ENCODE results near the gene S100Z.
"Not testable (repeated sequence)": the region's sequence is repeated elsewhere in the genome, so short reads cannot be mapped to it uniquely, and the experiment has no call there.

DNA sequence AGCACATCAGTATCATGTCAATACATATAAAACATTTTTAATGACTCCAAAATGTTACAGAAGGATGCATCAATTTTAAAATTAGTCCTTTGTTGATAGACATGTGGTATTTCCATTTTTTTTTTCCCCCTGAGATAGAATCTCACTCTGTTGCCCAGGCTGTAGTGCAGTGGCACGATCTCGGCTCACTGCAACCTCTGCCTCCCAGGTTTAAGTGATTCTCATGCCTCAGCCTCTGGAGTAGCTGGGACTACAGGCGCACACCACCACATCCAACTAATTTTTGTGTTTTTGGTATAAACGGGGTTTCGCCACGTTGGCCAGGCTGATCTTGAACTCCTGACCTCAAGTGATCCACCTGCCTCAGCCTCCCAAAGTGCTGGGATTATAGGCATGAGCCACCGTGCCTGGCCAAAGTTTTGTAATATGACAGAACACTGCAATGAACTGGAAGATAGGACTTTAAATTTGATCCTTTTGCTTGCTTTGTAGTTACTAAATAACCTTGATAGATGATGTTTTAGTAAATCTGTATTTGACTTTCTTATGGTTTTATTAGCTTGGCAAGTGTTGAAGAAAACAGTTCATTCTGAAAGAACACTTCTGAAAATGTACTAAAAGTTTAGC, 27.6 kb upstream of the S100Z start:
- TF ChIP-seq, protein P1, sequence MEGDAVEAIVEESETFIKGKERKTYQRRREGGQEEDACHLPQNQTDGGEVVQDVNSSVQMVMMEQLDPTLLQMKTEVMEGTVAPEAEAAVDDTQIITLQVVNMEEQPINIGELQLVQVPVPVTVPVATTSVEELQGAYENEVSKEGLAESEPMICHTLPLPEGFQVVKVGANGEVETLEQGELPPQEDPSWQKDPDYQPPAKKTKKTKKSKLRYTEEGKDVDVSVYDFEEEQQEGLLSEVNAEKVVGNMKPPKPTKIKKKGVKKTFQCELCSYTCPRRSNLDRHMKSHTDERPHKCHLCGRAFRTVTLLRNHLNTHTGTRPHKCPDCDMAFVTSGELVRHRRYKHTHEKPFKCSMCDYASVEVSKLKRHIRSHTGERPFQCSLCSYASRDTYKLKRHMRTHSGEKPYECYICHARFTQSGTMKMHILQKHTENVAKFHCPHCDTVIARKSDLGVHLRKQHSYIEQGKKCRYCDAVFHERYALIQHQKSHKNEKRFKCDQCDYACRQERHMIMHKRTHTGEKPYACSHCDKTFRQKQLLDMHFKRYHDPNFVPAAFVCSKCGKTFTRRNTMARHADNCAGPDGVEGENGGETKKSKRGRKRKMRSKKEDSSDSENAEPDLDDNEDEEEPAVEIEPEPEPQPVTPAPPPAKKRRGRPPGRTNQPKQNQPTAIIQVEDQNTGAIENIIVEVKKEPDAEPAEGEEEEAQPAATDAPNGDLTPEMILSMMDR (IDR thresholded peaks at IDR 0.05), result not testable (repeated sequence)
- TF ChIP-seq POLR2AphosphoS5, EP300 (IDR thresholded peaks at IDR 0.05): not testable (repeated sequence)

Data from stomach (tissue), 4 donors.